Sigmoid colon (tissue), 4 donors: Measurements from ENCODE around the gene ENTREP3.
"Not testable (repeated sequence)": the region's sequence is repeated elsewhere in the genome, so short reads cannot be mapped to it uniquely, and the experiment has no call there.

ENCODE experiments used
- CTCF ChIP-seq, 4 experiments: fragments of 450-650 bp in 3 of 4; fragments of 200-600 bp in 1 of 4; IDR thresholded peaks; one replicate each; pipeline ENCODE4 v1.5.1; 2016 to 2019; ENCODE audit warnings: antibody characterized with exemption in 4 of 4, mild to moderate bottlenecking in 3 of 4, moderate library complexity in 2 of 4
- EP300 ChIP-seq, 4 donors: sonication (generic); formaldehyde crosslinking; IDR thresholded peaks; one replicate each; pipeline ENCODE4 v1.6.1; 2017; ENCODE audit warnings: antibody characterized with exemption in 4 of 4
- POLR2A ChIP-seq, 2 donors: fragments of 450-650 bp; IDR thresholded peaks; one replicate each; pipeline ENCODE4 v1.6.1; 2016; ENCODE audit warnings: antibody characterized with exemption in 2 of 2, mild to moderate bottlenecking in 2 of 2, moderate library complexity in 2 of 2
- POLR2AphosphoS5 ChIP-seq, 4 donors: sonication (generic); formaldehyde crosslinking; IDR thresholded peaks; one replicate each; pipeline ENCODE4 v1.6.1; 2017; ENCODE audit warnings: antibody characterized with exemption in 4 of 4

GRCh38 chr1:155233502-155233901 is 21.8 kb downstream of the ENTREP3 start:
- TF ChIP-seq CTCF, POLR2A, POLR2AphosphoS5, EP300 (IDR thresholded peaks at IDR 0.05): not testable (repeated sequence)
